HG02943 (cell line): ENCODE results near the gene GRB7.
"Not testable (repeated sequence)": the region's sequence is repeated elsewhere in the genome, so short reads cannot be mapped to it uniquely, and the experiment has no call there.

Experiments used
- ATAC-seq: cut with Tn5 transposase; IDR thresholded peaks from one replicate; pipeline ENCODE4 v1.9.1; 2021; ENCODE audit warnings: mild to moderate bottlenecking, low read depth, moderate library complexity; ENCODE audit not compliant: unreplicated experiment

GRB7 gene

DNA sequence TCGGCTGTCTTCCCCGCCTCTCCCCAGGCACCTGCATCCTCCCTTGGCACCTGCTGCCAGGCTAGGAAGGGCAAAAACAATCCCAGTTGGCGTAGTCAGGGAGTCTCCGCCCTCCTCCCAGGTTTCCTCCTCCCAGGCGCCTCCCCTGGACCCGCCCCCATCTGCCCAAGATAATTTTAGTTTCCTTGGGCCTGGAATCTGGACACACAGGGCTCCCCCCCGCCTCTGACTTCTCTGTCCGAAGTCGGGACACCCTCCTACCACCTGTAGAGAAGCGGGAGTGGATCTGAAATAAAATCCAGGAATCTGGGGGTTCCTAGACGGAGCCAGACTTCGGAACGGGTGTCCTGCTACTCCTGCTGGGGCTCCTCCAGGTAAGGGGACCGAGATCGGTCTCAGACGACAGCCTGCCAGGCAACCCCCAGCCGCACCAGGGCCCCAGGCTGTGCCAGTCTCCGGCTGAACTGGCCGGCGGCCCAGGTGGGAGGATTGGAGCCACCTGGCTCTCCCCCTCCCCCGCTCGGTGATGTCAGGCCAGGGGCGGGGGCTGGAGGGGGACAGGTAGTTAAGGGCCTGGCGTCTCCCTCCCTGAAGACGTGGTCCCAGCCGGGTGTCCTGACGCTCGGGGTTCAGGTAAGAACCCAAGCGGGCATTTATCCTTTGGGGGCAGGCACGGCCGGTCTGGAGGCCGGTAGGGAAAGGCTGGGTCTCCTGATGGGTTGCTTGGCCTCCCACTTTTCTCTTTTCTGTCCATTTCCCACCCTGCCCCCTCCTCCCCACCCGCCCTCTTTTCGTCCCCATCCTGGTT is at the start of gene GRB7:
Gene GRB7, plus strand, starts transcription at position 179 of the 808 bp plus-strand sequence. CDS start 4,364 bp downstream, outside the sequence.
- no peak for ATAC-seq

DNA sequence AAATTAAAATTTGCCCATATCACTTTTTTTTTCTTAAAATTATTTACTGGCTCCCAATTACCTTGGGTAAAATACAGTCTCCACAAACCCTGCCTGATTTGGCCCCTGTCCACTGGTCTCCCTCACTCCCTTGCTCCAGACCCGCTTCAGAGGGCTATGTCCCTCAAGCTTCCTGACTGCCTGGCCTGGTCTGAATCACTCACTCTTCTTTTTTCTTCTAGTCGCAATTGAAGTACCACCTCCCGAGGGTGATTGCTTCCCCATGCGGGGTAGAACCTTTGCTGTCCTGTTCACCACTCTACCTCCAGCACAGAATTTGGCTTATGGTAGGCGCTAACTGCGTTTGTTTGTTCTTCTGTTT is 49.3 kb upstream of the GRB7 start:
- no peak for ATAC-seq

DNA sequence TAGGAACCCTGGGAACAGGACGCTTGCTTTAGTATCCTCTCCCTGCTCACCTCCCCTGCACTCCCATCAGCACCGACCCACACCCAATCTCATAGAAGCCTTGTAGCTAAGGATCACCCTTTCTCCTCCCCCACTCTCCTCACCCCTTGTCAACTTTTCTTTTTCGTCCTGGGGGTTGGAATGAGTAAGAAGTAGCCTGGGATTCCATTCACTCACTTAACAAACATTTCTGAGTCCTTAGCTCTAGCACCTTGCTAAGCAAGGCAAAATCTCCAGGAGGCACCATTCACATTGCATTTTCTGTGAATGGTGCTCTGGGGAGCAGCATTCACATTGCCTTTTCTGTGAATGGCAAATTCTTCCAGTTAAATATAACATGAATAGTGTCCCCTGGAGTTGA is 48.8 kb upstream of the GRB7 start:
- ATAC-seq = no peak

DNA sequence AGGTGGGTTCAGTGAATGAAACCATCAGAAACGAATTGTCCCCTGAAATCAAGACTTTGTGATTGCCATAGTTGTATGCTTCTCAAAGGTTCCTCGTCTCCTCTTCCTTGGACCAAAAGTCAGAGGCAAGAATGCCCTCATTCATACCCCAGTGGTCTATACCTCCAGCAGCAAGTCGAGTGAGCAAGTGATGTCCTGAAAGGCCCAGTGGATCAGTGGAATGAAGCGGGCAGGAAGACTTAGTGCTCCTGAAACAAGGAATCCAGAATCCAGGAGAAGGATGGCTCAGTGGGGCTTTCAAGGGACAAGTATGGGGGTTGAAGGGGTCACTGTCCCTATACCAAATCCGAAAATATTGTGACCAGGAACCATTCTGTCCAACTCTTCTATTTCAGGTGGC is 43.1 kb upstream of the GRB7 start:
- no peak for ATAC-seq

DNA sequence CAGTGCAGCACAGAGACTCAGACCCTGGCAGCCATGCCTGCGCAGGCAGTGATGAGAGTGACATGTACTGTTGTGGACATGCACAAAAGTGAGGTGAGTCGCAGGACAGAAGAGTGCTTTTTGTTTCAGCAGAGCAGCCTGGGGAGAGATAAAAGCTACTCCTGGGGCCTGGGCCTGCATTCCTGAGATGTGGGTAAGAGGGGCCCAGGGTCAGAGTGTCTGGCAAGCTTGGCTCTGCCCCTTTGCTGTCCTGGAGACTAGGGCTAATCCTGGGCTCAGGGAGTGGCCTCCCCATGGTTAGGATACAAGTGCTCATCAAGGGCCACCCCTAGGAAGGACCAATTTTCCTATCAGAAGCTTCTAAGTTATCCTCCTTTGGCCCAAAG is 42.7 kb upstream of the GRB7 start:
- no peak for ATAC-seq

DNA sequence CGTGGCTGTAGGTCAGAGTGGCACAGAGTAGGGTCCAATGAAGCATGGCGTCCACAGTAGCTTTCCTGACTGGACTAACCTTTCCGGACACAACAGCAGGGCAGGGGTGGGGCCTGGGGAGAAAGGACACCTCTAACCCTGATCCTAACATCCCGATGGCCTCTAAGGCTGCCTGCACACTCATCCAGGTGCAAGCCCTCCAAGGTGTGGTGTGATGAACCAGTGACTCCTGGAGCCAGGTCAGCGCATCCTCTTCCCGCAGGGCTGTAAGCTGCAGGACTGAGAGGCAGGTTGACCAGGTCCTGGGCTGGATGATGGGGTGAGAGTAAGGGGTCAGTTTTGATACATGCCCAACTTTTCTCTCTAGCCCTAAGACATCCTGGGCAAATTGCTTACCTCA is 41.0 kb upstream of the GRB7 start:
- no peak for ATAC-seq

DNA sequence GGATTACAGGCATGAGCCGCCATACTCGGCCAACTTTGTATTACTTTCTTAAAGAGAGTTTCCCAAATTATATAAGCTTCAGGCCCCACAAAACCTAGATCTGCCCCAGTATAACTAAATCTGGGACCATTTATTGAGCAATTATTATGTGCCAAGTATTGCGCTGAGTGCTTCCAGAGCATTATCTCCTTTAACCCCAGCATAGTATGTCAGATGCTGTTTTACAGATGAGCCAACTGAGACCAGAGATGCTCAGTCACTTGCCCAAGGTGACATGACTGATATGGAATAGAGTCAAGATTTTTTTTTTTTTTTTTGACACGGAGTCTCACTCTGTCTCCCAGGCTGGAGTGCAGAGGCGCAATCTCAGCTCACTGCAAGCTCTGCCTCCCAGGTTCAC is 39.8 kb upstream of the GRB7 start:
- no peak for ATAC-seq

DNA sequence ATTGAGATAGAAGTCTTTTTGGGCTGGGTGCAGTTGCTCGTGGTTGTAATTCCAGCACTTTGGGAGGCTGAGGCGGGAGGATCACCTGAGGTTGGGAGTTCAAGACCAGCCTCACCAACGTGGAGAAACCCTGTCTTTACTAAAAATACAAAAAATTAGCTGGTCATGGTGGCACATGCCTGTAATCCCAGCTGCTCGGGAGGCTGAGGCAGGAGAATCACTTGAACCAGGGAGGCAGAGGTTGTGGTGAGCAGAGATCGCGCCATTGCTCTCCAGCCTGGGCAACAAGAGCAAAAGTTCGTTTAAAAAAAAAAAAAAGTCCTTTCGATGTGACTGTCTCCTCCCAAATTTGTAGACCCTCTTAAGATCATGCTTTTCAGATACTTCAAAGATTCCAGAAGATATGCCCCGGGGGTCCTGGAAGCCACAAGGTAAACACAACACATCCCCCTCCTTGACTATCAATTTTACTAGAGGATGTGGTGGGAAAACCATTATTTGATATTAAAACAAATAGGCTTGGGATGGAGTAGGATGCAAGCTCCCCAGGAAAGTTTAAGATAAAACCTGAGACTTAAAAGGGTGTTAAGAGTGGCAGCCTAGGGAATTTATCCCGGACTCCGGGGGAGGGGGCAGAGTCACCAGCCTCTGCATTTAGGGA is 38.5 kb upstream of the GRB7 start:
- ATAC-seq = not testable (repeated sequence)

DNA sequence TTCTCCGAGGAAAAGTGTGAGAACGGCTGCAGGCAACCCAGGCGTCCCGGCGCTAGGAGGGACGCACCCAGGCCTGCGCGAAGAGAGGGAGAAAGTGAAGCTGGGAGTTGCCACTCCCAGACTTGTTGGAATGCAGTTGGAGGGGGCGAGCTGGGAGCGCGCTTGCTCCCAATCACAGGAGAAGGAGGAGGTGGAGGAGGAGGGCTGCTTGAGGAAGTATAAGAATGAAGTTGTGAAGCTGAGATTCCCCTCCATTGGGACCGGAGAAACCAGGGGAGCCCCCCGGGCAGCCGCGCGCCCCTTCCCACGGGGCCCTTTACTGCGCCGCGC is 38.0 kb upstream of the GRB7 start, which contains the start of gene ERBB2:
Gene ERBB2, plus strand, starts transcription at position 247 of the 330 bp plus-strand sequence. CDS start 175 bp downstream, outside the sequence.
- no peak for ATAC-seq

DNA sequence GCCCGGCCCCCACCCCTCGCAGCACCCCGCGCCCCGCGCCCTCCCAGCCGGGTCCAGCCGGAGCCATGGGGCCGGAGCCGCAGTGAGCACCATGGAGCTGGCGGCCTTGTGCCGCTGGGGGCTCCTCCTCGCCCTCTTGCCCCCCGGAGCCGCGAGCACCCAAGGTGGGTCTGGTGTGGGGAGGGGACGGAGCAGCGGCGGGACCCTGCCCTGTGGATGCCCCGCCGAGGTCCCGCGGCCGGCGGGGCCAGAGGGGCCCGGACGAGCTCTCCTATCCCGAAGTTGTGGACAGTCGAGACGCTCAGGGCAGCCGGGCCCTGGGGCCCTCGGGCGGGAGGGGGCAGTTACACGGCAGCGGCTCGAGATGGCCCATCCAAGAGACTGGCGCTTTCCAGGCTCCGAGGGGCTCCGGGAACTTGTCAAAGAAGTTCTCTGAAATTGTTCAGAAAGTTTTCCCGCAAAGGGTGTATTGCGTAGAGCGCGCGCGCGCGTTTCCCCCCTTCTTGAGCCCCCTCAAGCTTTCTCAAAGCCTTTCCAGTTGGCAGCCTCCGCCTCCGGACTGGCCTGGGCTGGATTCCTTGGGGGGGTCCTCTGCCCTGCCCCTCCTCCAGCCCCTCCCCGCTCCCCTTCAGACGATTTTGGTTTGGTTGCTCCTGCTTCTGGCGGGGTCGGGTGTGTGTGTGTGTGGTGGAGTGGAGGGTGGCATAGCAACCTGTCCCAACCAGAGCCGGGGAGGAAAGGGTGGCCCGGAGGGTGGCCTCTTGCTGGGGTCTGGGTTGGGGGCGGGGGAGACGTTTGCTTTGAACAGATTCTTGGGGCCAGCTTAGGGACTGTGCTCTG is 37.4 kb upstream of the GRB7 start:
- ATAC-seq = no peak

DNA sequence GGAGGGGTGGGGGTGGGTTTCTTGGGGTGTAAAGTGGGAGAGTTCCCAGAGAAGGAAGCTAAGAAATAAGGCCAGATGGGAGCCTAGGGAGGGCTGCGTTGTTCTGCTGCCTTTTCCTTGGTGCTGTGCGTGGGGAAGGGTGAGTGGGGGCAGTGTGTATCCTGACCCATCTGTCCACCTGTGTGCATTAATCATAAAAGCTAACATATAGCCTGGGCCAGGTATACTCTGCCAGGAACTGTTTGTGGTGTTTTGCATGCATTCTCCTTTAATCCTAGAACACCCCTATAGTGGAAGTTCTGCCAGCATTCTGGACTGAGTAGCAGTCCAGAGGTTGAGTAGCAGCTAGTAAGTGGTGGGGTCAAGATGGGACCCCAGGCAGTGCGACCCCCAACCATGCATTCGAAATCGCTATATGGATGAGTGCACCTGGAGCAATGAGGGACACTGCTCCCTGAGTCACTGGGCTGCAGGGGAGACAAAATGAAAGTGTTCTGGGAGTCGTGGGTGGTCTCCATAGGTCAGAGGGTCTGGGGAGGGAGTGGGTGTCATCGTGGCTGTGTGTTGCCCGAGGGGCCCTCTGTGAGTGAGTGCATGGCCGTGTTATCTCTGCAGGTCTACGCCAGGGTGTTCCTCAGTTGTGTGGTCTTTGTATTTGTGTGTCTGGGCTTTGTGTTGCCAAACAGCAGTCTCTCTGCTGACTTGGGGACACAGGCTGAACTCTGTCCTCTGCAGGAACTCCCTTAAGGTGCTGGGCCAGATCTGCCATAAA is 36.5 kb upstream of the GRB7 start:
- ATAC-seq = no peak

DNA sequence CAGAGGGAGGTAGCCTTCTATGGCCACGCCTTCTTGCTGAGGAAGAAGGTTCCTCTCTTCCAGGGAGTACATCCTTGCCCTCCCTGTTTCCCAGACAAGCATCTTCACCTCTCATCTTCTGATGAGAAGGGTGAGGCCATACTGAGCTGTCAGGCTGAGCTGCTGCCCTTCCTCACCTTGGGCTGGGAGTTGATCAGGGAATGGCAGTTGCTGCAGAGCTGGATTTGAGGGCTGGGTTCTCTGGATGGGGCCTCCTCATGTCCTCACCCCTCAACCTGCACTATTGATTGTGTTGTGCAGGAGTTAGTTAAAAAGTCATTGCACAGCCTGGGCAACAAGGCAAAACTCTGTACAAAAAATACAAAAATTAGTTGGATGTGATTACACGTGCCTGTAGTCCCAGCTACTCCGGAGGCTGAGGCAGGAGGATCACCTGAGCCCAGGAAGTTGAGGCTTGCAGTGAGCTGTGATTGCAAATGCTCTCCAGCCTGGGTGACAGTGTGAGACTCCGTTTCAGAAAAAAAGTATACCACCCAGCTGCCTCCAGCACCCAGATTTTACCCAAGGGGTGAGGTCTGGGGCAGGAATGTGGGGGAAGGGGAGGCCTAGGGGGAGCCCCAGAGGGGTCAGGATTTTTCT is 35.8 kb upstream of the GRB7 start:
- ATAC-seq = no peak

DNA sequence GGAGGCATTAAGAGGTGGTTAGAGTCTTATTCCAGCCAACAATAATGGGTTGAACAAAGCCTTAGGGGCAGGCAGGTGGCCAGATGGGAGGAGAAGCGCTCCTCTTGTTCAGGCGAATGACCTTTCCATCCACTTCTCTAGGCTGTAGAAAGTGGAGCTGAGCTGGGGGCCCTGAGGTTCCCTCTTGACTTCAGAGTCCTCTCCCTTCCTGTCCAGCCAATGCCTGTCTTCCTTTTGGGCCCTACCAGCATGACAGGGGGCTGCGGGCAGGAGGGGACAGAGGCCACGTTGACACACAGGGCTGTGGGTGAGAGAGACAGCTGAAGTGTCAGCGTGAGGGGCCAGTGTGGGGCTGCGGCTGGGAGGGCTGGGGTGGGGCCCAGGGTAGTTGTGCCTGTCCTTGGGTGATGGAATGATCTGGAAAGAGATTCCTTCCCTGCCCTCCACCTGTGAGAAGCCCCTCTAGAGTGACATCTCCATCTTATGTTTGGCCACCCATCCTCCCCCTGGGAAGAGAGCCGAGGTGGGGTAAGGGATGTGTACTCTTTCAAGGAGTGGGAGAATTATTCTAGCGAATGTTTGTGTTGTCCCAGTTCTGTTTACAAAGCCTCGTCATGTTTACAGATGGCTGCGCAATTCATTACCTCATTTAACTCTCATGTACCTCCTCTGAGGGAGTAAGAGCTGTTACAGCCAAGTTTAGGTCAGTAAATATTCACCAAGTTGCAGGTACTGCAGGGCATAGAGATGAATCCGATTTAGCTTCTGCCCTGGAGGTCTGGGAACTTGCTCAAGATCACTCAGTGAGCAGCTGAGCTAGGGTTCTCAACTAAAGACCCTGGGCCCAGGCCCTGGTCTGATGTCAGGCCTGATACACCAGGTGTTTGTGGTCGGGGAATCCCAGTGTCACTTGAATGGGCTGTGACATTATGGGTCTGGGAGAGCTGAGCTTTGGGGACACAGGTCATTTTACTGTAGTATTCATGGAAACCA is 34.5 kb upstream of the GRB7 start:
- ATAC-seq = no peak

DNA sequence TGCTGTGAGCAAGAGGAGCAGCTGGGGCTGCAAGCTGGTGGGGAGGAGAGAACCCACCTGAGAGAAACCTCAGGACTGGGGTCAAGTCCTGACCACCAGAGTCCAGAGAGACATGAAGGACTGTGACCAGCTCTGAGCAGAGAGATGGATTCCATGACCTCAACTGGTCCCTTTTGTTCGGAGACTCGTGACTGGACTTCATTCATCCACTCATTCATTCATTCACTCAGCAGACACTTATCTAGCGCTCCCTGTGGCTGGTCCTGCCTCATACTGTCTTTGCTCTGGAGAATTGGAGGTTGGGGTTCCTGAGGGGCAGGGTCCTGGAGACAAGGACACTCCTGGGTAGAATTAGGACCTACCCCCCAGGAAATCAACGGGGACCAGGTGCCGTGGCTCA is 33.8 kb upstream of the GRB7 start:
- ATAC-seq = no peak

DNA sequence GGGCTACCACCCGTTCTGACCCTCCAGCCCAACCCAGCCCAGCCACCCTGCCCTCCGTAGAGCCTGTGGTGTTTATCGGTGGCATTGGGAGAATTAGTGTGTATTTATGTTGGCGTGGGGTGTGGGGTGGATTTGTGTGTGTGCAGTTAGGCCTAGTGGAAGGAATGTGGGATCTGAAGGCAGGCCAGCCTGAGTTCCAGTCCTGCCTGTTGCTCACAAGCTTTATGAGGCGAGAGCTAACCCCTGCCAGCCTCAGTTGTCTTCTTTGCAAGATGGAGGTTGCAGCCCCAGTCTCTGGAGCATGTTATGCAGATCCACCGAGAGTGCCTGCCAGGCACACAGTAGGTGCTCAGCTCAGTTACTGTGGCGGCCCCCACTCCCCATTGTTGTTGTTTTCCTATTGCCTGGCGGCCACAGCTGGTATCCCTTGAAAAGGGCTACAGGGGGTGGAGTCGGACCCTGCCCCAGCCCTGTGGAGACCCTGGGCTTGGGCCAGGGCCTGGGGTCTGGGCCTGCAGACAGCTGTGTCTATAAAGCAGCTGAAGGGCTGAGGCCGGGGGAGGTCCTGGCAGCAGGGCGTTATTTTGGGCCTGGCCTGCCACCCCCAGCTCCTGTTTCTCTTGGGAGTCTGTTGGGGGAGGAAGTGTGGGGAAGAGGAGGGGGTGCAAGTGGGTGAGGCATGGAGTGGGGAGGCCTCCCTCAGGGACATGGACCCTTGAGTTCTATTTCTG is 32.8 kb upstream of the GRB7 start:
- no peak for ATAC-seq

DNA sequence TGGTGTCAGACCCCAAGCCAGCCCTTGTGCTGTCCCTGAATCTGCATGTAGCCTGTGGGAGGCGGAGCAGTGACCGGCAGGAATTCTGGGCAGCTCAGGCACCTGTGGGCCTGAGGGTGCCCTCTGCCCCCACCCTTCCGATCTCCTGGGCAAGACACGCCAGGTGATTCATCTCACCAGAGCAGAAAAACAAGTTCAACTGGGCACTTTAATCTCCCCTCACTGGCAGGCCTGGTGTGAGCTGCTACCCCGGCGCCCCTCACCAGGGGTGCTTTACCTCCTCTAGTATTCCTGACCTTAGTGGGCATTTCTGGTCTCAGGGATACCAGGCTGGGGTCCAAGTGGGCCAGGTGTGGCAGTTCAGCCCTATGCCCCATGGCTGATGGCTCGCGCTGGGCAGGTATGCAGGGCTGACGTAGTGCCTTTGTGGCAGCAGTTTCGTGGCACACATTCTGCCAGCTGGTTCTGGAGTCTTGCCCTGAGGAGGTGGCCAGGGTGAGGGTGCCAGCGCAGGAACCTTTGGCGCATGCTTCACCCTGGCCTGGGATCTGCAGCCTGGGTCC is 31.9 kb upstream of the GRB7 start:
- no peak for ATAC-seq

DNA sequence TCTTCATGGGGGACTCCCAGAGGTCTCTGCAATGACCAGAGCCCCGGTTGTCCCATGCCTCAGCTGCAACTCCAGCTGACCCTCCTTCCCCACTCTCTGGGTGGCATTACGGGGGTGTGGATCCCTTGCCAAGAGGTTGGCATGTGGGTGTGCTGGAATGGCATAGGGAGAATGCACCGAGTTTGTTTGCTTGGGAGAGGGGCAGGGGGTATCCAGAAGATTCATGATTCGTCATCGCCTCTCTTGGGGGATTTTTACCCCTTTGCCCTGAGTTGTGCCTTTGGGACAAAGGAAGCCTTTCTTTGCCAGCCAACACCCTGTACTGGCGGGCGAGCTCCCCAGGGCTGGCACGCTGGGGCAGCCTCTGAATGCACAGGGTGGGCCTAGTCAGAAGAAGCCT is 31.4 kb upstream of the GRB7 start:
- no peak for ATAC-seq

DNA sequence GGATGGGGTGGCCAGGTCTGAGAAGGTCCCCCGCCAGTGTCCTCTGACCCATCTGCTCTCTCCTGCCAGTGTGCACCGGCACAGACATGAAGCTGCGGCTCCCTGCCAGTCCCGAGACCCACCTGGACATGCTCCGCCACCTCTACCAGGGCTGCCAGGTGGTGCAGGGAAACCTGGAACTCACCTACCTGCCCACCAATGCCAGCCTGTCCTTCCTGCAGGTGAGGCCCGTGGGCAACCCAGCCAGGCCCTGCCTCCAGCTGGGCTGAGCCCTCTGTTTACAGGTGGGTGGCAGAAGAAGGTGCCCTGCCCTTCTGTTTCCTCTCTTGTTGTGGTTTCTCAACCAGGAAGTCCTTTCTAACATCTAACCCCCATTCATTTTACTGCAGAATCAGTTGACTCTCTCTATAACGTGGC is 30.8 kb upstream of the GRB7 start:
- no peak for ATAC-seq
